IPS-18a (cell line): ENCODE results near the gene CASP8.

Experiments
- H3K27ac ChIP-seq: one replicate; pipeline ENCODE4 v1.5.1; 2013; ENCODE audit warnings: low read length
- H3K27me3 ChIP-seq: one replicate; pipeline ENCODE4 v1.6.1; 2013; ENCODE audit warnings: mild to moderate bottlenecking, low read length; ENCODE audit not compliant: control insufficient read depth, insufficient read depth
- H3K36me3 ChIP-seq: one replicate; pipeline ENCODE4 v1.6.1; 2013; ENCODE audit warnings: low read depth, low read length; ENCODE audit not compliant: control insufficient read depth
- H3K4me1 ChIP-seq: one replicate; pipeline ENCODE4 v1.6.1; 2013; ENCODE audit warnings: low read depth, low read length; ENCODE audit not compliant: control insufficient read depth
- H3K4me3 ChIP-seq: one replicate; pipeline ENCODE4 v1.5.1; 2013; ENCODE audit warnings: low read length
- H3K9ac ChIP-seq: one replicate; pipeline ENCODE4 v1.6.1; 2013; ENCODE audit warnings: mild to moderate bottlenecking, low read length, moderate library complexity
- H3K9me3 ChIP-seq: one replicate; pipeline ENCODE4 v1.6.1; 2013; ENCODE audit warnings: low read depth, low read length; ENCODE audit not compliant: control insufficient read depth

Gene CASP8

DNA sequence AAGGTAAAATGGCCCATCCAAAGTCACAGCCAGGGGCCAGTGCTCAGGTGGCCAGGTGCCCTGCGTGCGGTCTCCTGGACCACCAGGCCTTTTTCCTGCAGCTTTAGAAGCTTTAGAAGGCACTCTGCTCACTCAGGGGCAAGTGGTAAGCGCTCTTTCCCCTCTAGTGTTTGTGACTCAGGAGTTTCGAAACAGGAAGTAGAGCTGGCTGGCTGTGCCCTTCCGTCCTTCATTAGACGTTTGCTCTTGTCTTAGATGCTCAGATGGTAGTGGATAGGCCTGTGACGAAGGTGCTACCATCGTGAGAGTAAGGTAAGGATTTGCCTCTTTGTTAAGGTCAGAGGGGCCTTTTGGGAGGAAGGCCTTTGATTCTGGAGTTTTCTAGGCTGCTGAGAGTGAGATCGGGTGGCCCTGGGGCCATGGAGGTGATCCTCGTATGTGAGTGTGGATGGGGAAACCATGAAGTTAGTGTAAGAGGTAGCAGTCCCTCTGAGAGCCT, at the start of gene CASP8:
Gene CASP8, plus strand, starts transcription at position 235 of the 499 bp plus-strand sequence. CDS start 5,951 bp downstream, outside the sequence.
- Histone ChIP-seq H3K4me1 (peaks cover 16% of the 10 kb centered on the region), H3K9ac (no peak within 1 kb of the TSS), H3K27me3 (no peaks in the 10 kb centered on the region), H3K9me3 (no peaks in the 10 kb centered on the region), H3K27ac (no peak within 1 kb of the TSS), H3K36me3 (no peaks in the 10 kb centered on the region), H3K4me3 (no peak within 1 kb of the TSS)

DNA sequence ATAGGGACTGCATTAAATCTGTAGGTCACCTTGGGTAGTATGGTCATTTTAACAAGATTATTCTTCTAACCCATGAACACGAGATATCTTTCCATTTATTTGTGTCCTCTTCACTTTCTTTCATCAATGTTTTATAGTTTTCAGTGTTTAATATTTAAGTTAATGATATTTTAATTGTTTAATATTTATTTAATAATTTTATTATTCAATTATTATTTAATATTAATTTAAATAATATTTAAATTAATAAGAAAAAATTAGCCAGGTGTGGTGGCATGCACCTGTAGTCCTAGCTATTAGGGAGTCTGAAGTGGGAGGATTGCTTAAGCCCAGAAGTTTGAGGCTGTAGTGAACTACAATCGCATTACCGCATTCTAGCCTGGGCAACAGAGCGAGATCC, 44.4 kb upstream of the CASP8 start:
- H3K9me3 ChIP-seq: no peaks in the 10 kb centered on the region
- no peak overlapping the region for H3K27ac ChIP-seq
- peaks cover 14% of the 10 kb centered on the region for H3K4me1 ChIP-seq
- H3K9ac ChIP-seq: no peak overlapping the region
- no peaks in the 10 kb centered on the region for H3K27me3 ChIP-seq
- H3K36me3 ChIP-seq: no peaks in the 10 kb centered on the region
- H3K4me3 ChIP-seq: no peak overlapping the region

DNA sequence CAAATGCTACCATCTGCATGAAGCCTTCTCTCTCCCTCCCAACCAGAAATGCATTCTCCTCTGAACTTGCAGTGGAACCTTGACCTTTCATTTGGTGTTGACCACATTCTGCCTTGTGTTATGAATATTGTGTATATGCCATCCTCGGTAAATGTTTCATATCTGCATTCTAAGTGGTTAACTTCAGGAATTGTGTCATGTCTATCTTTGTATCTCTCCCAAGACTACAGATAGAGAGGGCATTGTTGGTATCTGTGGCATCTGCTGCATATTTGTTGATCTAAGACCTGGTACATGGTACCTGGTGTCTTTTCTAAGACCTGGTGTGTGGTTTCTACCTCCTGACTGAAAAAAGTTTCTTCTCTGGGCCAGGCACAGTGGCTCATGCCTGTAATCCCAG, 43.4 kb upstream of the CASP8 start:
- H3K36me3 ChIP-seq: no peaks in the 10 kb centered on the region
- H3K27ac ChIP-seq: no peak overlapping the region
- H3K9me3 ChIP-seq: no peaks in the 10 kb centered on the region
- H3K4me3 ChIP-seq: no peak overlapping the region
- H3K27me3 ChIP-seq: no peaks in the 10 kb centered on the region
- H3K4me1 ChIP-seq: peaks cover 17% of the 10 kb centered on the region
- H3K9ac ChIP-seq: no peak overlapping the region

DNA sequence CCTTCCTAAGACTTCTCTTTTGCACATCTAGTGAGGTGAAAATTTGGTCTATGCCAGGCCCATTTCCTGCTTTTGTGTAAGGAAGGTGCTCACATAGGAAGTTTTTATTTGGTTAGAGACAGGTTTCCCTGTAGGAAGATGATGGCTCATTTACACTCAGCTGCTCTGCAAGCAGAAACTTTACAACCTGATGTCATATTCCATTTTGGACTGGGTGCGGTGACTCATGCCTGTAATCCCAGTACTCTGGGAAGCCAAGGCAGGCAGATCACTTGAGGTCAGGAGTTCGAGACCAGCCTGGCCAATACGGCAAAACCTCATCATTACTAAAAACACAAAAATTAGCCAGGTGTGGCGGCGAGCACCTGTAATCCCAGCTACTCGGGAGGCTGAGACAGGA, 41.6 kb upstream of the CASP8 start:
- no peak overlapping the region for H3K4me3 ChIP-seq
- H3K9me3 ChIP-seq: no peaks in the 10 kb centered on the region
- no peak overlapping the region for H3K27ac ChIP-seq
- H3K27me3 ChIP-seq: no peaks in the 10 kb centered on the region
- peaks cover 17% of the 10 kb centered on the region for H3K4me1 ChIP-seq
- no peaks in the 10 kb centered on the region for H3K36me3 ChIP-seq
- H3K9ac ChIP-seq: no peak overlapping the region

DNA sequence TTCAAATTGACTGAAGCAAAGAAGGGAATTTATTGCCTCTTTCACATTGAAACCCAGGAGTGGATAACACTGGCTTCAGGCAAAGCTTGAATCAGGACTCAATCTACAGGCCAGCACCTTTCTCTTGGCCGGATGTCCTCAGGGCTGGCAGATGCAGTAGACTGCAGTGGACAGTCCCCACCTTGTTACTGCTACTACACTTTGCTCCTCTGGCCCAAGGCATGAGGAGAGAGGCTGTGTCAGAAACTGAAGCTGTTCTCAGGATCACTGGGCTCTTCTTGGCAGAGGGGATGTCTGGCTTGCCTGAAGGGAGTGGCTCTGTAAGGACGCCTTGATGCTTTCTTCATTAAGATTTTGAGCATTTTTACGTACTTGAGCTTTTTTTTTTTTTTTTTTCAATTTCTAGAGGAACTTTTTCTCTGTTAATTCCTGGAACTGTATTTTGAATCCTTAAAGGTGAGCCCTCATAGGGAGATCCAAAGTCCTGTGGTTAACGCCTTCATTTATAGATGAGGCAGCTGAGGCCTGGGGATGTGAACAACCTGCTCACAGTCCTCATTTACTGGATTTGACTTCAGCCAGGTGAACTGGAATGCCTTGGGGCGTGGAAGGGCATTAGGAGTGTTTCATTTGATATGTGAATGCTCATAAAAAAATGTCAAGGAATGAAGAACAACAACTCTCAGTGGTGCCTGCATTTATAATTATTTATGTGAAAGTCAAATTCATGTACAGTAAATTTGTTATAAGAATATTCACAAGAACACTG, 40.8 kb upstream of the CASP8 start:
- Histone ChIP-seq H3K36me3 (no peaks in the 10 kb centered on the region), H3K9me3 (no peaks in the 10 kb centered on the region), H3K27ac (no peak overlapping the region), H3K27me3 (no peaks in the 10 kb centered on the region), H3K4me3 (peak overlapping the region; percentile 29), H3K9ac (no peak overlapping the region), H3K4me1 (peaks cover 17% of the 10 kb centered on the region)

DNA sequence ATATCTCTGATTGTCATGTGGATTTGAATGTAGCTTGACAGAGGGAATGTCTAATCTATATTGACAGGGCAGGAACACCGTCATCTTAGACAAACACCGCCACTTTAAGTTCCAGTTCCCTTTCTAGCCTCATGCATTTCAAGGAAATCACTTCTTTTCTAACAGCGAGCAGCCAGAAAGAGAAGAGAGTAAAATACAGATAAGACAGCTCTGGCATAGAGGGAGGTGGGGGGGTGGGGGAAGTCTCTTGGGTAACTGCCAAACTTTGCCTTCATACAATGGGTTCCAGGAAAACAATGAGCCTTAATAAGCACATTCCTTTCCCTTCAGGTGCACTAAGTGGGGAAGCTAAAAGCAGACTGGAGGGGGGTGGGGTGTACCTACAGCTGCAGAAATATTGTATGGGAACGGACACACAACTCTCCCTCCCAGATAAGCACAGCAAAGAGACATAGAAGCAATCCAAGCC, 40.2 kb upstream of the CASP8 start:
- Histone ChIP-seq H3K4me3 (peak overlapping the region; percentile 29), H3K27ac (no peak overlapping the region), H3K9ac (no peak overlapping the region), H3K4me1 (peaks cover 17% of the 10 kb centered on the region), H3K36me3 (no peaks in the 10 kb centered on the region), H3K27me3 (no peaks in the 10 kb centered on the region), H3K9me3 (no peaks in the 10 kb centered on the region)

DNA sequence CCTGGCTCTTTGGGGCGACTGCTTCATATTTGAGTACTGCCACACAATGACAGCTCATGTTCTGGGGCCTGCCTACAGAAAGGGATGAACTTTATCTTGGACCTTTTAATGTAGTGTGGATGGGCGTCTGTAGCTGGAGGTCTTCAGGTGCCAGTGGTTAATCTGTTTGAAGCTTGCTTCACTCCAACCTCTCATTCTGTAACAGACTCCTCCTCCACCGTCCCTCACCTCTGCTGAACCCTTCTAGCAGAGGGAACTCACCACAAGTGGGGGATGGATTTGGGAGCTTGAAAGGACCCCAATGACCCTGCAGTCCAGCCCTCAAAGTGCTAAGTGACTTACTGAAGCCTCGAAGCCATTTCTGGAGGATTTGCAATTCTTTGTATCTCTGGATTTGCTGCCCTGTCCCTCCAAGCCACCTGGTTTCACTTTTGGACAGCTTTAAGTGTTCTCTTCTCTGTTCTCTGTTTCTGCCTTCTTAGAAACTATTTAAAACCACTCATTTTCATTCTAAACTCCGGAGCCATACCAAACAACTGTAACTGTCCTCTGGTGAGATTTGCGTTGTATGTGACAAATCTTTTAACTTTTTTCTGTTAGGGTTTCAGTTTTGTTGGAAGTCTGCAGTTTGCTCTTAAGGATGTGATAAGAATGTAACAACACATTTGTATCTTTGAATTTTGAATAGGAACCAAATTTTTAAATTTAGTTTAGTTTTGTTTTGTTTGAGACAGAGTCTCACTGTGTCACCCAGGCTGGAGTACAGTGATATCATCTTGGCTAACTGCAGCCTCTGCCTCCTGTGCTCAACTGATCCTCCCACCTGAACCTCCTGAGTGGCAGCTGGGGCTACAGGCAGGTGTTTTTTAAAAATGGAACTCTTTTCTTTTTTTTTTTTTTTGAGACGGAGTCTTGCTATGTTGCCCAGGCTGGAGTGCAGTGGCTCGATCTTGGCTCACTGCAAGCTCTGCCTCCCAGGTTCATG, 37.0 kb upstream of the CASP8 start:
- no peak overlapping the region for H3K27ac ChIP-seq
- H3K9me3 ChIP-seq: no peaks in the 10 kb centered on the region
- H3K27me3 ChIP-seq: no peaks in the 10 kb centered on the region
- peaks cover 17% of the 10 kb centered on the region for H3K4me1 ChIP-seq
- H3K9ac ChIP-seq: no peak overlapping the region
- H3K4me3 ChIP-seq: no peak overlapping the region
- no peaks in the 10 kb centered on the region for H3K36me3 ChIP-seq

DNA sequence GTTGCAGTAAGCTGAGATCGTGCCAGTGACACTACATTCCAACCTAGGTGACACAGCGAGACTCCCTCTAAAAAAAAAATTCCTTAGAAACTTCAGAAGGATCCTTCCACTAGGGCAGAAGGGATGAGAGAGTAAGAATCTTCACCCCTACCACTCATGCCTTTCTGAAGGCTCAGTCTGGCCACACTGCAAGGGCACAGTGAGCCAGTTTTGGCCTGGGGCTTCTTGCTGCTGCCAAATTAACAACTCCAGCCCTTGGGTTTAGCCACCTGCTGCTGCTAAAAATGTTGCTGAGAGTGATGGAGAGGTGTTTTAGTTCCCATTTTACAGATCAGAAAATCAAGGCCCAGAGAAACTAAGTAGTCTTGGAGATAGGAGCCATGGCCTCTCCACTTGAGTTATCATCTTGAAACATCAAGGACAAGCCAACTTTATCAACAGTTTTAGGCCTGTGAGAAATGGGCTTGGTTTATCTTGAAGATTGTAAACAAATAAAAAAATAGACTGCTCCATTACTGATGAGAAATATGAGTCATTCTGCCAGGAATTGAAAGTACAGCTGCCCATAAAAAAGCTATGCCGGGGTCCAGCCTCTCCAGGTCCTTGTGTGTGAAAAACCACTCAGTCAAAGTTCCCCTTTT, 31.9 kb upstream of the CASP8 start:
- no peak overlapping the region for H3K9ac ChIP-seq
- H3K36me3 ChIP-seq: no peaks in the 10 kb centered on the region
- H3K27me3 ChIP-seq: no peaks in the 10 kb centered on the region
- no peak overlapping the region for H3K4me3 ChIP-seq
- no peaks in the 10 kb centered on the region for H3K9me3 ChIP-seq
- no peak overlapping the region for H3K27ac ChIP-seq
- H3K4me1 ChIP-seq: no peaks in the 10 kb centered on the region

DNA sequence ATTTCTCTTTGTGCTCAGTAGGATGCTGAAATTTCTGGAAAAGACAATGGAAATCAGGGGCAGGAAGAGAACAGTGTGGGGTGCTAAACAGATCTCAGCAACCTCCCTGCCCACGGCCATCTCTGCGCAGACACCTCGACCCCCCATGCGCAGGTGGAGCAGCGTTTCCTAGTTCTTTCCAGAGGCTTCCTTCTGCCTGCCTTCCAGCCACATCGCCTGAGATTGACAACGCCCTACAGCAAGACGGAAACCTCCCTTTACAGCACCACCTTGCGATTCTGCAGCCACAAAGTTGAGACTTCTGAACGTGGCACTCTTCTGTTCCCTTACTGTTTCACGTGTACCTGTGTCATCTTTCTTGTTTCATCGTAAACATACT, 31.4 kb upstream of the CASP8 start:
- Histone ChIP-seq H3K36me3 (no peaks in the 10 kb centered on the region), H3K4me3 (no peak overlapping the region), H3K4me1 (no peaks in the 10 kb centered on the region), H3K9ac (no peak overlapping the region), H3K9me3 (no peaks in the 10 kb centered on the region), H3K27me3 (no peaks in the 10 kb centered on the region), H3K27ac (no peak overlapping the region)

DNA sequence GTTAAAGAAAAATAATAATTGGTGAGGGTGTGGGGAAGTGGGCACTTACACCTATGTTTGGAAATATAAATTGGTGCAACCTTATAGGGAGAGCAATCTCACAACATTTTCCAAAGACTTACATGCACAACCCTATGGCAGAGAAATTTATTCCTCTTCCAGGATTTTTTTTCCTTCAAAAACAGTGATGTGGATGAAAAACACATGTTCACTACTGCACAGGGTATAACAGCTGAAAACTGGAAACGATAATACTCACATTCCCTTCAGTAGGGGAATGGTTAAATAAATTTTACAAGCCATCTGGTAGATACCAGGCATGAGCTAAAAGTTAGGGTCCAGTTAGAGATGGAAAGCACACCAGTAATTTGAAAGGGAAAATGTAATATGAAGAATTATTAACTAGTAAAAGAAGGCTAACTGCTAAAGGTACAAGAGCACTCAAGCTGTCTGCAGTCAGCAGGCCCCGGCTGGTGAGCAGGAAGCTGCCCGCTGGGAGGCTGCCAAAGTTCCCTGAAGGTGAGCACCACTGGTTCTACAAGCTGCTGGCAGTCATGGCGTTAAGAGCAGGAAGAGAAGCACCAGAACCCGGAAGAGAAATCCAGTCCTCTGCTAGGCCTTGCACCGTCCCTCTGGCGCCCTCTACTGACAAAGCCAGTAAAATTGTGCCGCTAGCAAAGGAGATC, 28.4 kb upstream of the CASP8 start:
- Histone ChIP-seq H3K36me3 (no peaks in the 10 kb centered on the region), H3K4me1 (no peaks in the 10 kb centered on the region), H3K9me3 (no peaks in the 10 kb centered on the region), H3K27ac (no peak overlapping the region), H3K27me3 (no peaks in the 10 kb centered on the region), H3K4me3 (no peak overlapping the region), H3K9ac (no peak overlapping the region)

DNA sequence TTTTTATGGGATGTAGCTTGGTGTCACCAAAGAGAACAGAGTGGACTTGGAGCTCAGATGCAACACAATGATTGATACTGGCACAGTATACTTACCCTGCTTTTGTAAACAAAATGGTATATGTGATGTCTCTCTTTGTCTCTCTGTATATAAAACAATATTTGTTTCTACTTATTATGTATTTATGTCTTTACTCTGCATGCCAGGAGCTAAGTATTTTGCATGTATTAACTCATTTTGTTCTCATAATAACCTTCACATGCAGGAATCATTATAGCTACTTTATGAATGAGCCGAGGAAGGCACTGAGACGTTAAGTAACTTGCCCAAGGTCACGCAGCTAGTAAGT, 27.9 kb upstream of the CASP8 start:
- no peaks in the 10 kb centered on the region for H3K27me3 ChIP-seq
- H3K9ac ChIP-seq: no peak overlapping the region
- no peaks in the 10 kb centered on the region for H3K36me3 ChIP-seq
- H3K4me3 ChIP-seq: no peak overlapping the region
- no peaks in the 10 kb centered on the region for H3K4me1 ChIP-seq
- H3K9me3 ChIP-seq: no peaks in the 10 kb centered on the region
- H3K27ac ChIP-seq: no peak overlapping the region
